ENCODE data around the gene SCUBE3.
A peak's percentile ranks its signal among the peaks of the same experiment; 100 is the strongest.

Gene SCUBE3

DNA sequence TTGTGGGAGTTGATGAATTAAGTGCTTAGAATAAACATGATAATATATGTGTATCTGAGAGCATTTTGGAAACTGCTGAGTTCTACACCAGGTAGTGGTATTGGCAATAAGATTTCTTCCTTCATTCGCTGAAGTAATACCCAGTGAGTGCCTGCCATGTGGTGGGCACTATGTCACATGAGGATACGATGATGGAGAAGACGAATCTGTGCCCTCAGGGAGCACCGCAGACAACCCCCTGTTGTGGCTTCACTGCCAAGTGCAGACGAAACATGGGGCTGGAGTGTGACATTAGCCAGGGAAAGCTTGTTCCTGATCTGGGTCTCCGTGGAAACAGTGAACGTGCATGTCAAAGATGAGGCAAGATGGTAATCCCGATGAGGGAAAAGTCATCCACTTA, 53.7 kb downstream of the SCUBE3 start:
- no peak overlapping the region for H3K4me3 ChIP-seq (ENCODE audit: control insufficient read depth, low read depth, low read length)
- TF ChIP-seq, protein P1, sequence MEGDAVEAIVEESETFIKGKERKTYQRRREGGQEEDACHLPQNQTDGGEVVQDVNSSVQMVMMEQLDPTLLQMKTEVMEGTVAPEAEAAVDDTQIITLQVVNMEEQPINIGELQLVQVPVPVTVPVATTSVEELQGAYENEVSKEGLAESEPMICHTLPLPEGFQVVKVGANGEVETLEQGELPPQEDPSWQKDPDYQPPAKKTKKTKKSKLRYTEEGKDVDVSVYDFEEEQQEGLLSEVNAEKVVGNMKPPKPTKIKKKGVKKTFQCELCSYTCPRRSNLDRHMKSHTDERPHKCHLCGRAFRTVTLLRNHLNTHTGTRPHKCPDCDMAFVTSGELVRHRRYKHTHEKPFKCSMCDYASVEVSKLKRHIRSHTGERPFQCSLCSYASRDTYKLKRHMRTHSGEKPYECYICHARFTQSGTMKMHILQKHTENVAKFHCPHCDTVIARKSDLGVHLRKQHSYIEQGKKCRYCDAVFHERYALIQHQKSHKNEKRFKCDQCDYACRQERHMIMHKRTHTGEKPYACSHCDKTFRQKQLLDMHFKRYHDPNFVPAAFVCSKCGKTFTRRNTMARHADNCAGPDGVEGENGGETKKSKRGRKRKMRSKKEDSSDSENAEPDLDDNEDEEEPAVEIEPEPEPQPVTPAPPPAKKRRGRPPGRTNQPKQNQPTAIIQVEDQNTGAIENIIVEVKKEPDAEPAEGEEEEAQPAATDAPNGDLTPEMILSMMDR (conservative IDR thresholded peaks at IDR 0.05; ENCODE audit: control insufficient read depth, insufficient read depth, low read depth, low read length), result no peak
- DNase-seq (ENCODE audit: low read depth), result no peak

DNA sequence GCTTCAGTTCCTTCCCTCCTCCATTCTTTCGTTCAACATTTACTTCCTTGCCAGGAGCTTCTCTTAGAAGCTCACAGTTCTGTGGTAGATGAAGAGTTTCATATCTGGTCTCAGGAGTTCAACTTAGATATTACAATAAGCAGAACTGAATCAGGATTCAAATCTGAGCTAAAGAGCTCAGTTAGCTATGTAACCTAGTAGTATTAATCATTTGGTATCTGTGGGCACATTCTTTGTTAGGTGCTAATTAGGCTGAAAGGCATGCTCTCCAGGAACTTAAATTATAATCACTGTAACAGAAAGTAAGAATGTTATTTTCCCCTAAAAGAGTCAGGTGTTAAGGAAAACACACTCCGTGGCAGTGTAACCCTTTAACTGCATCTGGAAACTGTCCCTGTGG, 54.1 kb downstream of the SCUBE3 start:
- TF ChIP-seq, protein P1 (conservative IDR thresholded peaks at IDR 0.05; ENCODE audit: control insufficient read depth, insufficient read depth, low read depth, low read length), result no peak
- H3K4me3 ChIP-seq (ENCODE audit: control insufficient read depth, low read depth, low read length), result no peak overlapping the region
- DNase-seq (ENCODE audit: low read depth), result no peak

DNA sequence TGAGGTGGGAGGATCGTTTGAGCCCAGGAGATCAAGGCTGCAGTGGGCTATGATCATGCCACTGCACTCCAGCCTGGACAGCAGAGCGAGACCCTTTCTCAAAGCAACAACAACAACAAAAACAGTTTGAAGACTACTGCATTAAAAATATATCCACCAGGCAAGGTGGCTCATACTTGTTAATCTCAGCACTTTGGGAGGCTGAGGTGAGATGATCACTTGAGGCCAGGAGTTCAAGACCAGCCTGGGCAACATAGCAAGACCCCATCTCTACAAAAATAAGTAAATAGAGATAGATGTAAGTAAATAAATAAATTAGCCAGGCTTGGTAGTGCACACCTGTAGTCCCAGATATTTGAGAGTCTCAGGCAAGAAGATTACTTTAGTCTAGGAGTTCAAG, 58.2 kb downstream of the SCUBE3 start:
- no peak for DNase-seq (ENCODE audit: low read depth)
- TF ChIP-seq, protein P1 (conservative IDR thresholded peaks at IDR 0.05; ENCODE audit: control insufficient read depth, insufficient read depth, low read depth, low read length), result no peak
- H3K4me3 ChIP-seq (ENCODE audit: control insufficient read depth, low read depth, low read length), result no peak overlapping the region

DNA sequence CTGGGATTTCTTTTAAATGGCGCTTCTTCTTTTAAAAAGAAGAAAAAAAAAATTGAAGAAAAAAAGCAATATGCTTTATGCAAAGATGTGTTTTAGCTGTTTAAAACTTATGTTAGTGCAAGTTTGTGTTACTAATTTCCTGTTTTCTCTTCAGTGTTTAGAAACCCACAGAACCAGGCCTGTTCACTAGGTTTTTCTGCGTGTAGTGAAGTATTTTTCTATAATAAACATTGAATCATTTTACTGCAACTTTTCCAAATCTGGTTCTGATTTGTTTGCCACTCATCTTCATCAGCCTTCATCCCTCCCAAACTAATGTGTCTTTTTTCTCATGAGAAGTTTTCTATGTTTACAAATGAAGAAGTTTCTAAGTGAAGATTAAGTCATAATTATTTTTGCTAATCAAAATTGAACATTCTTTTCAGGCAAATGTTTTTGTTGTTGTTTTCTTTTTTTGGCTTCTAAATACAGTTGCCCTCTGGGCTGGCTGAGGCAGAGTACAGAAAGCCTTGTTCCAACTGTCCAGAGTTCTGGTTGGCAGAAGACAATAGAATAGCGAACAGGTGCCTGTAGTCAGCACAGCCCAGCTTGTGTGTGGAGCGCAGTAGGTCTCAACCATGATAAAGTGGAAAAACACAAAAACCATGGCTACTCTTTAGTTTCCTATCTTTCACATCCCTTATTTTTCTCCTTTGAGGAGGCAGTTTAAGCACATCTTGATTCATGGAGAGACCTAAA, 60.2 kb downstream of the SCUBE3 start:
- H3K4me3 ChIP-seq (ENCODE audit: control insufficient read depth, low read depth, low read length), result no peak overlapping the region
- peak; percentile 45 for DNase-seq (ENCODE audit: low read depth)
- TF ChIP-seq, protein P1 (conservative IDR thresholded peaks at IDR 0.05; ENCODE audit: control insufficient read depth, insufficient read depth, low read depth, low read length), result no peak

DNA sequence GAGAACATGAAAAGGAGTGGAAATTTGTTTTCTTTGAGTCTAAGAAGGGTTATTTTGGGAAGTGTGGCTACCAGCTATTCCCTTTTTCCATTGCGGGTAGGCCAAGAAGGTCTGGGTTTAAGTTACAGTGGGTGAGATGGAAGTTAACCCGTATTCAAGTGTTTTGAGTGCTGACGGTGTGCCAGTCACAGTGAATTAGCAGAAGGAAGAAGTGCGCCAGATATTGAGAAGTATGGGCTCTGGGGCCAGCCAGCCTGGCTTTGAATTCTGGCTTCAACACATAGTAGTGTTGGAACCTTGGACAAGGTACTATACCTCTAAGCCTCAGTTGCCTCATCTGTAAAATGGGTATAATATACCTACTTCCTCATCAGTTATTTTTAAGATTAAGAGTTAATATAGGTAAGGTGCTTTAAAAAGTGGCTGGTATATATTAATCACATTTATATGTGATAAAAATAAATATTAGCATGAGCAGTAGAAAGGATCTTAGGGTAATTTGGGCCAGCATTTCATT, 62.0 kb downstream of the SCUBE3 start:
- TF ChIP-seq, protein P1 (conservative IDR thresholded peaks at IDR 0.05; ENCODE audit: control insufficient read depth, insufficient read depth, low read depth, low read length), result no peak
- no peak for DNase-seq (ENCODE audit: low read depth)

DNA sequence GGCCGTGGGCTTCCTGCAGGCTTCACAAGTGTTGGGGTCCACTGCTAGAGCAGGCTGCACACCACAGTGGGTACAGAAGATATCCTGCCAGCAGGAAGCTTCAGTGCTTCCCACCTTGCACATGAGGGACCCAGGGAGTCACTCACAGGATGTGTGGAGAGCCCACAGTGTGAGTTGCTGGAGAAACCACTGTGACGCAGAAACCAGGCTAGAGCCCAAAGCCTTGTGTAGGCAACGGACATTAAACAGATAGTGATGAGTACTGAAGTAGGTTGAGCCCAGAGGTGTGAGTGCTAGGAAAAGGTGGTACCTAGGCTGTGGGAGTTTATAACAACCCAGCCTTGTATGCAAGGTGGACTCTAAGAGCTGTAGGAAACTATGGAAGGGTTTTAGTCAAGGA, 65.0 kb downstream of the SCUBE3 start:
- H3K4me3 ChIP-seq (ENCODE audit: control insufficient read depth, low read depth, low read length), result no peak overlapping the region
- no peak for DNase-seq (ENCODE audit: low read depth)
- TF ChIP-seq, protein P1 (conservative IDR thresholded peaks at IDR 0.05; ENCODE audit: control insufficient read depth, insufficient read depth, low read depth, low read length), result no peak

More for the DNA sequence above, 62.0 kb downstream of the SCUBE3 start:
- H3K4me3 ChIP-seq (ENCODE audit: control insufficient read depth, low read depth, low read length), result no peak overlapping the region
